Measurements from ENCODE around the gene RAB5A.

DNA sequence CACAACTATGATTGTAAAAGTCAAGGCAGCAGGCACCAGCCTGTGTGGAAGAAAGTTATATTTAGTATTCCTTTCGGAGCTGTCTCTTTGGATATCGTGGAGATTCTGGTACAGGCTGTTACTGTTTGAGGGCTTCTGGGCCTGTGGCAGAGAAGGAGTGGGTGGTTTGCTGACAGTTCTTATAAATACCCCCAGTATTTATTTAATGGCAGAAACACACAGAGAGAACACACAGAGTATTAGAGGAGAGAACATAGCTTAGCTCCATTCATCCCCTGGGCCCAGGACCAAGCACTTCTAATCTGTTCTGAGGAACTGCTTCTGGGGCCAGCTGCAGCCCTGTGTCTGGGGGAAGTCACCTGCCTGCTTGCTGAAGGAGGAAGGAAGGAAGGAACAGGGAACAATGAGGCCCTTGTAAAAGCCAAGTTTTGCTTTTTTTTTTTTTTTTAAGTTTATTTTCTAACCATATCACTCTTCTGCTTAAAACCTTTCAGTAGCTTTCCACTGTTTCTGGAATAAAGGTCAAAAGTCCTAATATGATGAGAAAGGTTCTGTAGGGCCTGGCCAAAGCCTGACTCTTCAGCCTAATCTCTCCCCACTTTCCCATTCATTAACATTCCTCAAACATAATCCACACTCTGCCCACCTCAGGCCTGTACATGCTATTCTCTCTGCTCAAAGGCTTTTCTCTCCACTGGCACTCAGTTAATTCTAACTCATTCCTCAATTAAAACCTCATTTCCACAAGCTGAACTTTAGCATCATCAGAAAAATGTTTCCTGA, 76.9 kb downstream of the RAB5A start:
- TF ChIP-seq, protein P1, sequence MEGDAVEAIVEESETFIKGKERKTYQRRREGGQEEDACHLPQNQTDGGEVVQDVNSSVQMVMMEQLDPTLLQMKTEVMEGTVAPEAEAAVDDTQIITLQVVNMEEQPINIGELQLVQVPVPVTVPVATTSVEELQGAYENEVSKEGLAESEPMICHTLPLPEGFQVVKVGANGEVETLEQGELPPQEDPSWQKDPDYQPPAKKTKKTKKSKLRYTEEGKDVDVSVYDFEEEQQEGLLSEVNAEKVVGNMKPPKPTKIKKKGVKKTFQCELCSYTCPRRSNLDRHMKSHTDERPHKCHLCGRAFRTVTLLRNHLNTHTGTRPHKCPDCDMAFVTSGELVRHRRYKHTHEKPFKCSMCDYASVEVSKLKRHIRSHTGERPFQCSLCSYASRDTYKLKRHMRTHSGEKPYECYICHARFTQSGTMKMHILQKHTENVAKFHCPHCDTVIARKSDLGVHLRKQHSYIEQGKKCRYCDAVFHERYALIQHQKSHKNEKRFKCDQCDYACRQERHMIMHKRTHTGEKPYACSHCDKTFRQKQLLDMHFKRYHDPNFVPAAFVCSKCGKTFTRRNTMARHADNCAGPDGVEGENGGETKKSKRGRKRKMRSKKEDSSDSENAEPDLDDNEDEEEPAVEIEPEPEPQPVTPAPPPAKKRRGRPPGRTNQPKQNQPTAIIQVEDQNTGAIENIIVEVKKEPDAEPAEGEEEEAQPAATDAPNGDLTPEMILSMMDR (IDR thresholded peaks at IDR 0.05) = no peak
- no peak for TF ChIP-seq ZFX (IDR thresholded peaks at IDR 0.05; ENCODE audit: borderline replicate concordance)

Data from 22Rv1 (cell line).